Stimulated activated CD4-positive, alpha-beta T cell treated with anti-CD3 and anti-CD28 coated beads, Interleukin-4, amount 100 ng/mL, for 1 hour (primary cell): ENCODE data around the gene FOXN3.

Experiments used
- DNase-seq: peaks from one replicate; pipeline ENCODE4 v3.0.0-alpha.2; 2020

The FOXN3 gene

DNA sequence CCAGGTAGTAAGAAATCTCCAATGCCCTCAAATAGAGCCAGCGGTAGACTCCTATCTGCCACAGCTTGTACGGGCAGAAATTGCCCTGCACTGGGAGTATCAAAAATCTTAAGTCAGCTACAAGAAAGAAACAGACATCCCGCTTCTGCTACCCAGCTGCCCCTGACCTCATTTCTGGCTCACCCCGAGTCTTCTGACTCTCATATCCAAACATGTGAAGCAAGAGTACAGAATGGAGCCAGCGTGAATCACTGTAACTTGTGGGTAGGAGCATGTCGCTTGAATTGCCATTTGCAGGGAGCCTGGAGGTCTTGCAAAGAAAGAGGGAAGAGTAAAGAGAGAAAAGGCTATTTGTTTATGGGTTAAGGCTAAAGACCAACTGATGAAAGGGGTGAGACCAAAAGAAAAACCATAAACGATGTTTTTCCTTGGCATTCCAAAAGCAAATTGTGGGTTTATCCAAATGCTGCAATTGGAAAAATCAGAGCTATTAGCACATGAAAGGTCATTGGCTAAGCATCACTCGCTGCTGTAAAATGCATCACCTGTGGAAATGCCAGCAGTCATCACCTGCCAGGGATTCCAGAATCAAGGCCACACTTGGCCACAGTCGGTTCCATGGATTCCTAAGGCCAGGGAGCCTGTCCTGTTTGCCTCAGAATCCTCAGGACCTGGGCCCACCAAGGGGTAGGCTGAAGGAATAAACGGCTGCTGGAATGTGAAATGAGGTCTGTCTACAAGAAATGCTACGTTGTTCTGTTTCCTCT lies 86.6 kb downstream of the FOXN3 start:
- no peak for DNase-seq

DNA sequence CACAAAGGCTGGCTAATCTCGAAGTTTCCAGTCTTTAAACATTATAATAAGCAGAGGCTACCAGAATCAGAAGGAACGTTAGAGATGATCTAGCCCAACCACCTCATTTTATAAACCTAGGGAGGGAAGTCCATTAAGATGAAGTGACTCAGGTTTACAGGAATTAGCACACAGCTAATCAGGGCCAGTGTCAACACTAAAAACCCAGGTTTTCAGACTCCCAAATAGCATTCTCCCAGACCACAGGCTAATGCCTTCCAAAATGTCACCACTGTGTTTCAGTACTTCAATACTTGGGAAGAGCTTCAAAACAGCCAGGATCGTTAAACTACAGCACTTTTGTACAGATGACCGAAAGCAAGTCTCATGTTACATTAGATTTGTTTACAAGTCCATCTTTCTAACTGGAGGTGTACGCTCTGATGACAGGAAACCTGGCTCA lies 89.2 kb downstream of the FOXN3 start:
- no peak for DNase-seq

DNA sequence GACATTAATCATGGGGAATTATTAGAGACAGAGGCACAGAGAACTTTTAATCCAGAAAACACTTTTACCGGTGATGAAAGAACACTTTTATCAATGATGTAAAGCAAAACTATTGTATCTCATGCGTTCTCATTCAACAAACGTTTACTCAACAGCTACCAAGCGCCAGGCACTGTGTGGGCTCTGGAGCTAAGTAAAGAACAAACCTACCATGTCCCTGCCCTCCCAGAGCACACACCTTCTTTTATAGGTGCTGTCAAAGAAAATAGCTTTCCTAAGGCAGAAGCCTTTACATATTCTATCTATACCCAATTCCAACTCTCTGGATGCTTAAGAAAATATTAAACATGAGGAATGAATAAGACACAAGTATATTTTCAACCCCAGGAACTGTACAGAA lies 91.1 kb downstream of the FOXN3 start:
- no peak for DNase-seq

DNA sequence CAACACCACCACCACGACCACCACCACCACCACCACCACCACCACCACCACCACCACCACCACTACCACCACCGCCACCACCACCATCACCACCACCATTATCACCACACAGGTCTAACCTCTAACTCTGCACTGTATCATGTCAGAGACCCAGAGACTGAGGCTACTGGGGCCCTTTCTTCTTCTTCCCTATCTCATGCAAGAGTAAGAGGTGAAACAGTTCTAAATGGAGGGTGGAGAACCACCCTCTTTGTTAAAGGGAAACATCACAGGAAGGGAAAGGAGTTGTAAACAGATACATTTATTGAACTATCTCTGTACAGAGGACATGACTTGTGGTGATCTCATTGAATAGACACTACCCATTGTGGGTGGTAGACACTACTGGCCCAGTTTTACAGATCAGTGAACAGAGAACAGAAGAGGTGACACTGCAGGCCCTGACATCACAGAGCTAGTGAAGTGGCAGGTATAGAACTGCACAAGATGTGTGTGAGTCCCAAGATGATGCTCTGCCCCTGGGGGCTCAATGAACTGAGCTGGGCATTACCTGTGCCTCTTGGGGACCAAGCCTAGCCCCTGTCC lies 91.6 kb downstream of the FOXN3 start:
- DNase-seq: no peak

DNA sequence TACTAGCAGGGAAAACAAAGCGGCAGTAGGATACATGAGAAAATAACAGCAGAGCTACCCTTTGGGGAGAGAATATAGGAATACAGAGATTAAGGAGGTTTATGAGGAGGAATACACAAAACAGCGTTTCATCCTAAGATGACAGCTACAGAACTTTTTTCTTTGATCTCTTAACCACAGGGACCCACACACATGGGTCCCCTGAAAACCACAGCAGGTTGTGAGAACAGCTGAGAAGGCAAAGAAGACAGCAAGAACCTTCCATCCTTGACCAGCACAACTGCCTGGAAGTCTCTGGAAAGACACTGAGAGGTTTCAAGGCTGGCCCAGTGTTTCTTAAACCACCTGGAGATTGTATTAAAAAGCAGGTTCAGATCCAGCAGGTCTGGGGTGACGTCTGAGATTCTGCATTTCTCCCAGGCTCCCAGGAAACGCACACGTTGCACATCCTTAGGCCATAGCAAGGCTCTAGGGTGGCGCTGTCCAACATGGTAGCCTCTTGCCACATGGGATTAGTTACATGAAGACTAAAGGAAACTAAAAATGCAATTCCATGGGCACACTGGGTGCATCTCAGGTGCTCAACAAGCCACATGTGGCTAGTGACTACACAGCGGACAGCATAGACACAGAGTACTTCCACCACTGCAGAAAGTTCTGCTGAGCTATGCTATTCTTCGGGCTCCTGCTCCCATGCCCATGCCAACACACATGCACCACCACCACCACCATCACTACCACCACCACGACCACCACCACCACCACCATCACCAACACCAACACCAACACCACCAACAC lies 92.3 kb downstream of the FOXN3 start:
- no peak for DNase-seq

DNA sequence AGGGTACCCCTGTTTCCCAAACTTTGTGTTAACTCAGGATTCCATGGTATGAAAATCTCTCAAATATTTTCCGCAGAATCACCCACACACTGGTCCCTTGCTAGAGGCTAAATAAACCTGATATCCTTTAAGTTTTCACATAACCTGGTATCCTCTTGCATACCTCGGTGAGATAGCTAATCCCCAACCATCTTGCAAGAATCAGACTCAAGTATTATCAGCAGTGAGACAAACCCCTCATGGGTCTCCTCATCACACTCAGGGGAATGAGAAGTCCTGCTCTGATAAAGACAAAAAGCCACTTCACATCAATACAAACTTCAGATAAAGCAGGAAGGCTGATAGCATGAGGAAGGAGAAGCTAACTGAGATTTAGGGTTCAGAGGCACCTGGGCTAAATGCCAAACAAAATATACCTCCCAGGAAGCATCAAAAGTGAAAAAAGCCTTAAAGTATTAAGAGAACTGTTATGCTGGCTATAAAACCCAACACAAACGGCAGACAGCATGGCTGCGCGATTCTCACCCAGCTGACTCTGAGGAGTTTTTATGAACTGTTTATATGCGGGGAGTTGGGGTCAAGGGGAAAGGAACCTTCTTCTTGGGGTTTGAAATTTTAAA lies 96.5 kb downstream of the FOXN3 start:
- no peak for DNase-seq

DNA sequence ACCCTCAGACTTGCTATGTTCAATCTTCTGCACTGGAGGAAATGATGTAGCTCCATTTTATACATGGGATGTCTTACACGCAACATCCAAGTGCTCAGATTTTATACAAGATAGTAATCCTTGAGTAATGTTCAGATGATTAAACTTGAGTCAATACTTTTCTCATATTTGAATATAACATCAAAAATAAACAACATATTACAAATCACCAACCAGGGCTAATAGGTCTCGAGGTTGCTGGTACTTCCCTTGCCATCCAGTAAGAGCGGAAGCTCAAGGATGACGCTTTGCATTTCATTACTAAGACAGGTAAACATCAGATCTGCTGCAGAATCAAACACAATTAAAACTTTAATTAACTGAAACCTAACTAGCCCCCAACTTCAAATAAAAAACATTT lies 97.3 kb downstream of the FOXN3 start:
- DNase-seq: no peak

DNA sequence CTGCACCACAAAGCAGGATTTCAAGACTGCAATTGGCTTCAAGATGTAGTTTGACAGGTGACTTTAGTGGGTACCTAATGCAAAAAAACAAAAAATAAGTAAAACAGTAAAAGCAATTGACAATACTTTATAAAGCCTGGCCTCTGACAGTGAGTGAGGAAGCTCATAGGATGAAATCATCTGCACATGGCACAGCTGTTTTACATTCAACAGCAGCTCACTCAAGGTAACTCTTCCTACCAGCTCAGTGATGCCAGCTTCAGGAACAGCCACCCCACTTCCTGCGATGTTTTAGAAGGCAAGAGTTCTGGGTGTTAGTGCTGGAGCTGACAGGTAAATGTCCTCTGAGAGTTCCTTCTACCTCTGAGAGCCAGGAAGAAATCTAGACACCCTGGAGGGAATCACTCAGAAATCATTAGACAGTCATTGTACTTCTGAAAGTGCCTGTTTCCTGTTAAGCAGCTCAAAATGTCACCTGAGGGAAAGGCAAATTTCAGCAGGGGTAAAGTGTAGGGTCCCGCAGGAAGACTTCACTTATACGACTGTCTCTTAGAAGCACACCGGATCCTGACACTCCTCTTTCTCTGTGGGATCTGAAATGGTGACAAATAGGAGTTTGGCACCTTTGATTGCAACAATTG lies 99.9 kb downstream of the FOXN3 start:
- no peak for DNase-seq

DNA sequence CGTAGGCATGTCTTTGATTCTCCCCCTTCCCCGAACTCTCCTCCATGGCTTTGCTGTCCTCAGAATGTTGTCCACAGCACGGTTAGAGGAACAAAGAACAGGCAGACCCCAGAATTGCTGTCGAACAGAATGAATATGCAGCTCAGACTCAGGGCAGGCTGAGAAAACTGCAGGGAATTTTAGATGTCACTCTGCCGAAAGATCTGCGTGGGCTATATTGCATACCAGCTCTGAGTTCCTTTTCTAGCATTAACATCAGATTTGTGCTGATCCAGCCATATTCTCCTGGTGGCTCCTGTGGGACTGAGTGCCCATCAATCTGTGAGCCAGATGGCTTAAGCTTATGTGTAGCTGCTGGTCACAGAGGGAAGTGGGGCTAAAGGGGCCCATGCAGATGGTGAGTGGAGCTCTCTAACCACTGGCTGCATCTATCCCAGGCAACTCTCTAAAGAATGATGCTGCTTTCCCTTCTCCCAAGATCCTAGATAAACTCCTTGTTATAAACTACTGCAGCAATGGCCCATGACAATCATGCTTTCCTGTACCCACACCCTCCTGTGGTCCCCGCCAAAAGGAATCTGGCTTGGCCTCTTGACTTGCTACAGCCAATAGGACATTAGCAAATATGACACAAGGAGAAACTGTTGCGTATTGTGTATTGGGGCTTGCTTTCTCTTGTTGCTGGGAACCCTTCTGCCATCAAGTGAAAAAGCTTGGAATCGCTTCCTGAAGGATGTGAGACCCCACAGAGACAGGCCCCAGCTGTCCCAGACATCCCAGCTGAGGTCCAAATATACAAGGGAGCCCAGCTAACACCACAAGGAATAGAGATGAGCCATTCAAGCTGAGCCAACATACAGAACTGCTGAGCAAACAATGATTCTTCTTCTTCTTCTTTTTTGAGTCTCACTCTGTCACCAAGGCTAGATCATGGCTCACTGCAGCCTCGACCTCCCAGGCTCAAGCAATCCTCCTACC lies 101.3 kb downstream of the FOXN3 start:
- DNase-seq: no peak

DNA sequence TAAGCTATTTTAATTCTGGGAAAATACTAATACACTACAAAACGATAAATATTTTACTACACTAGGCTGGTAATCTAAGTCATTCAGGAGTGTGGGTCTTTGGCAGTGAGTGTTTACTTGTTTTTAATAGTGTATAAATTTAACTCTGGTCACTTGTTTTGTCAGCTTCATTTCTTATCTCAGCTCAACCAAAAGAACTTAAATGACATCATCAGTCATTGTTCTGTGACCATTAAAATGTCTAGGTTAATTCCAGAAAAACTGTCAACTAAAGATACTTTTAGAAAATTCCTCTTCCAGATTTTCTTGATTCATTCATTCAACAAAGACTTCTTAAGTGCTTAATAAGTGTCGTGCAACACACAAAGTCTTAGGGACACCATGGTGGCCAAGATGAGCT lies 102.8 kb downstream of the FOXN3 start:
- DNase-seq: no peak

DNA sequence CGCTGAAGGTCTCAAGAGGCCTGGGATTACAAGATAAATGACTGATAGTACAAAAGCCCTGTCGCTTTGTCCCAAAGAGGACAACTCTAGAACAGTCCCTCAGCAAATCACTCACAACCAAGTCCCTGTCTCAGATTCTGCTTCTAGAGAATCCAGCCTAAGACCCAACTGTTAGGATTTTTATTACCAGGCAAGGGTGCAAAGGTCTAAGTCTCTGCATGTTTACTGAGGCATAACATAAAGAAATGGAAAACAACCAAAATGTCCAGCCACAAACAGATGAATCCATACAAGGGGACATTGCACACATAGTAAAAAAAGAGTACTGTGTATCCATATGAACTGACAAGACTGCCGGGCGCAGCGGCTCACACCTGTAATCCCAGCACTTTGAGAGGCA lies 104.1 kb downstream of the FOXN3 start:
- DNase-seq: no peak

DNA sequence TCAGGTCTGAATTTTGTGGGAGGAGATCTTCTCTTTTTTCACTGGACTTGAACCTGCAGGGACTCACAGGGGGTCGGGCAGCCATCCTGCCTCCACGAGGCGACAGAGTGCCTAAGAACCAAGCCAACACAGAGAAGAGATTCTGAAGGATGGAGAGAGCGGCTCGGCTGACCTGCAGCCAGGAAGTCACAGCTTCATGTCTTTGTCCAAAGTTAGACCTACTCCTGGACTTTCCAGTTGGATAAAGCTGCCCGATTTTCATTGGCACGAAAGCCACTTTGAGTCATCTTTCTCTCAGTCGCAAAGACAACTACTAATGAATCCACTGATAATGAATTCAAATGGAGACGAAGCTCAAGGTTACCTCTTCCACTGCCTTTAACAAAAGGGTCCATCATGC lies 106.8 kb downstream of the FOXN3 start:
- DNase-seq: no peak

DNA sequence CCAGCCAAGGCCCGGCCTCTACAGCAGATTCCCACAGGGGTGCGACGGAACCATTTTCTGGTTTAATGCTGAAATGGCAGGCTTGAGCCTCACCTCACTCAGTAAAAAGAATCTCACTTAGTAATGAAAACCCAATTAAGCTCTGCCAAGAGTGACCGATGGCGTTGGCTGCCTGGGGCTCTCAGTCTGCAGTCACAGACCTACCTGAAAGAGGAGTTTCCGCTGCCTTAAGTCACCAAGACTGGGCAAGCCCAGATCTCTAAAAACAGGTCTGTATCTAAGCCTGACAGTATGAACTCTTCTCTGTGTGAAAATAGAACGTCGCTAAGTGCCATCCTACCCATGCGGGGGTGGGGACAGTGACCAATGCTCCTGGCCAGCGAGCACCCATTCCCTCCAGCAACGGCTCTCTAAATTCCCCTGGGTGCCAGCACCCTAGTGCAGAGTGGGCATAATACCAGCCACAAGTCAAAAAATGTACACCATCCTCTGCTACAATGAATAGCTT lies 107.3 kb downstream of the FOXN3 start:
- DNase-seq: no peak

DNA sequence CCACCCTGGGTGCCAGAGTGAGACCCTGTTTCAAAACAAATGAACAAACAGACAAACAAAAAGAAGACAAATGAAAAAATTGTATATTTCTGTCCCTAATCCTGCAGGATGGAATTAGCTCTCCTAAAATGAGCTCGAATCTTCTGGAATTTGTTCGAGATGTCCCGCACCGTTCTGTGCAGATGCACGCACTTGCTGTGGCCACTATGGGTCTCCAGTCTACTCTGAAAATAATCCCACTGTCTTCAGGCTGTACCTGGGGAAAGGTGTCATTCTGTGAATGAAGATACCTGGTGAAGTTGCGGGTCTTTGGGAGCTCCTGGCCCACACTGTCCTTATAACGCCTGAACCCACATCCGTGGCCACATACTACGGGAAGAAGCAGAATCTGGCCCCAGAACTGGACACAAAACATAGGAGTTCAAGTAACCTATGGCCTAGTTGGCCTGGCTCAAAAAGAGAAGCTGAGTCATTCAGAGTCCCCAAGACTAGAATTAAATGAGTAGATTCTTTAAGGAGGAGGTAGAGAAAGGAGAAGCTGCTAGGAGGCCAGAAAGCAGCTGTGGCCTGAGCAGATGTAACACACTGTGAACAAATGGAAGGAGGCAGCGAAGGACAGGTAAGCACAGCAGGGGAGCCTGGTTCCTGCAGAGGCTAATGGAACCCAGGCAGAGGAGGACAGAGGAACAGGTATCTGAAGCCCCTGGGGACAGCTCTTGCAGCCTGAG lies 108.6 kb downstream of the FOXN3 start:
- DNase-seq: no peak

DNA sequence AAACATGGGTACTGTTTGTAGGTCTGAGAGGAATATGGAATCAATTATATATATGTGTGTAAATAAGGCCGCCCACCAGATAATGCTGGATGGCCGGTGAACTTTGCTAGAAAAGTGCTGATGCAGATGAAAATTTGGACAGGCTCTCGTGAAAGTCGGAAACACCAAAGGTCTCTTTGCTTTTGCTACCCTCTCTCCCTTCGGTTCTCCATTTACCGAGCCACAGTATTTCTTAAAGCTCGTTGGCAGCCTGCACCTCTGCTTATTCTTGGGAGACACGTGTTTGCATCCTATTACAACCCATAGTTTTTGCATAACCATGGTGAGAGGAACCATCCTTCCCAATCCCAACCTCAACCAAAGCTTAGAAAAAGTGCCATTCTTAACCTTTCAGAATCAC lies 109.6 kb downstream of the FOXN3 start:
- DNase-seq: no peak

DNA sequence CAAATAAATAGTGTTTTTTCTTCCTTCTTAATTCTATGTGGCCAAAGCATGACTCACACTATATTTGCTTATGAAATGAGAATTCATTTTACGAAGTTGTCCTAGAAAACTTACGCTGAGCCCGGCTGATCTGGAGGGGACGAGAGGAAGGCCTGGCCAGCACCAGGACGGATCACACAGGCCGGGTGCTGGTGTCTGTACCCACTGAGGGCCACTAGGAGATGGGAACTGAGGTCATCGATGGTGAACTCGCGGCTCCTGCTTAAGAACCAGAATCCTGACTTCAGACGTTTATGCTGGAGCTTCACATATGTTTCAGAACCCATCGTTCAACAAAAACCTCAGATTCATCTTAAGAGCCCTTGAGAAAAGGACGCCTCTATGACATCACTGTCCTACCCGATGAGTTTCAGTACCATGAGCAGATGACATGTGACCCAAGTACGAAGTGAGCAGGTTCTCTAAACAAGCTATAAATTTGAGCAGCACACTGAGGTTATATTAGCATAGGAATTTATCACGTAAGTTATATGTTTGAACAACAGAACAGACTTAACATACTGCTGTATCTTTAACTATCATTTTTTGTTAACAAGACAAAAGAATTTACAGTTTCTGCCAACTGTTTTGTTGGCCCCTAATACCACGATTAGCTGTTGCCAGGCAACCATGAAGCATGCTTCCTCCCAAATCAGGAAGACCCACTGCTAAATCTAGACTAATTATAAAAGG lies 111.9 kb downstream of the FOXN3 start:
- DNase-seq: no peak

DNA sequence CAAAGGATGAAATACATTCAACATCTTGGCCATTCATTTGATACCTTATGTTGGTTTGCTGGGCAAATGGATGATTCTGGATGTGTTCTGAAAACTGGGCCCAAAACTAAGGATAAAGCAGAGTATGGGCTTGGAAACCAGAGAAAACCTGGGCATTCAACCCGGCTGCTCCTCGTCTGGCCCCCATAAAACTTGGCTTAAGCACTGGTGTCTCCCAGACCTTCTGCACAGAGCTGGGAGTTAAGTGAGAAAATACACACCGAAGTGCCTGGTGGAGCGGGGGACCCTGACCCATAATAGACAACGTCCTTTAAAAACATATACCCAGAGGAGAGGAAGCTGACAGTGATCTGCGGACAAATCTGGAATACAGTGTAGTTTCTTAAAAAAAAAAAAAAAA lies 112.5 kb downstream of the FOXN3 start:
- no peak for DNase-seq

DNA sequence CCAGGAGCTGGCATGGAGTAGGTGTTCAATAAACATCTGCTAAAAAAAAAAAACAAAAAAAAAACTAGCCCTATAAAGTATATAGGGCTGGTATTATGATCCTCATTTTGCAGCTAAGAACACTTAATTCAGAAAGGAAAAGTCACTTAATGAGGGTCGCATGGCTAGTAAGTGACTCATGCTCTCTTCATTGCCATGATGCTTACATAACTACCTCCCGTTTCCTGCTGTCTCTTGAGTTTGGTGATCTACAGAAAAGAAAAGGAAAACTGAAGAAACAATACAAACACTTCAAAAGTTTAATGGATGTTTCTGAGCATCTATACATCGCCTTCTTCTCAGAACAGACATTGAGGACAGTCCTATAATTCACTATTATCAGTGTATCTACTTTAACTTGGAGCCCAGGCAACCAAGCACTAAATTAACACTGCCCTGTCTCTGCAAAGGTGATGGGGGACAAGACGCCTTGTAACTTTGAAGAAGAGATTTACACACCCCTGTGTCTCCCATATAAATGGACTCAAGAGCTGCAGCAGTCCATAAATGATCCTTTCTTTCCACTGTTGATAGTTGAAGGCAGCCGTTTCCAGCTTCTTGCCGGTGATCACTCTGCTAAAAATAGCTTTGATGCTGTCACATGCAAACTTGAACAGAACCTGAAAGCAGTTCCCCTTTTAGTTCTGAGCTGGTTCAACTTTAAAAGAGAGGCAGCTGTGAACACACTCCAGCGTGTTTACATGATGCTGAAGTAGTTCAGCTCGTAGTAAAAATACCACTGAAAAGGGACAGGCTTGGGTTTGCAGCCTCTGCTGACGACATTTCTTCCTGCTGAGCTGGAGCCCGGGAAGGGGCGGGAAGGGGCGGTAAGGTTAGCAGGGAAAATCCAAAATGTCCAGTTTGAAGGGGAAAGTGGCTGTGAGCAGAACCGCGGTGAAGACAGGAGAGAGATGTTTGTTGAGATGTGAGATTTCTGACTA lies 113.3 kb downstream of the FOXN3 start:
- DNase-seq: no peak

DNA sequence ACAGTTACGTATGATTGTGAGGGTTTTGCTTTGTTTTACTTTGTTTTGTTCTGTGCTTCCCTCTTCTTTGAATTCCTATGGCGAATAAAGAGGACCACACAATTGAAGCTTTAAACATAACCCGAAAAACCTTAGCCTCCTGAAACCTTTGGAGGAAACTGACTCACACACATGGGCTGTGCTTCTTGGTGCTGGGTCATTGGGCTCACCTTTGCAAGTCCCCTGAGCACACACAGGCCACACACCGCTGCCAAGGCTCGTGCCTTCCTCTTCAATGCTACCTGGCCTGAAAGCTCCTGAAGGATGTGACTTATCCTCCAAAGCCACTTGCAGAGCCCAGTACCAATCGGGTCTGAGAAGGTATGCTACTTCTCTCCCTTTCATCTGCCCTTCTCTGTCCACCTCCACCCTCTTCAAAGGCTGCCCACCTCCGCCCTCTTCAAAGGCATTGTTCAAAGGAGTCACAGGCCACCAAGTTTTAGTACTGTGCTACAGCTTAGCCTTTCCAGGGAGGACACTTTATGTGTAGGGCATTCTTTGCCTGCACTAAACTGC lies 114.6 kb downstream of the FOXN3 start:
- DNase-seq: no peak
